ENCODE data around the gene CAMK1D. TPM values are rescaled to one million over a fixed set of nuclear protein-coding genes. Genes with fewer than 3 reads are reported as not detected.
A peak's percentile ranks its signal among the peaks of the same experiment; 100 is the strongest.
"Not testable (repeated sequence)": the region's sequence is repeated elsewhere in the genome, so short reads cannot be mapped to it uniquely, and the experiment has no call there.

Gene CAMK1D
- total RNA-seq, 1 experiment from 2014 or later, result 3.8 TPM

DNA sequence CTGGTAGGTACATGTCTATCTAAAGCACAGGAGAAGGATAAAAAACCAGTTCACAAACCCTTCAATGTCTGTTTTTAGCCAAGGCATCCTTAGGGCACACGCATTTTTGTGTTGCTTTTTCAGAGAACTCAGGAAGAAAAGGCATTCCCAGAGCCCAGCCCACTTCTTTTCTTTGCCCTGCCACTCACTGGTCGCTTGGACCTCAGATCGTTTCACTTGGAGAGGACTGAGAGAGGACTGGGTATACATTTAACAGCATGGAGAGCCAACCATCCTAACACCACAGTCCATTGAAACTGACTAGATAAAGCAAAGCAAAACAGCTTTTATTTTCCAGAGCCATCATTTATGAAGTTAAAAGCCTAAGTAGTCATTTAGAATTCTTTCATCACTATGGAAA, 194.2 kb downstream of the CAMK1D start:
- no peaks in the 10 kb centered on the region for H3K9me3 ChIP-seq (replicated peaks)
- no peaks in the 10 kb centered on the region for H3K36me3 ChIP-seq
- no peaks in the 10 kb centered on the region for H3K4me1 ChIP-seq (replicated peaks)
- H3K27me3 ChIP-seq (replicated peaks), result no peaks in the 10 kb centered on the region
- DNase-seq (ENCODE audit: low read depth in 1 of 2, low spot score in 2 of 2), result peak in 1 of 2 experiments; percentile 0
- H3K27ac ChIP-seq, result no peak overlapping the region
- no peak overlapping the region for H3K4me3 ChIP-seq

DNA sequence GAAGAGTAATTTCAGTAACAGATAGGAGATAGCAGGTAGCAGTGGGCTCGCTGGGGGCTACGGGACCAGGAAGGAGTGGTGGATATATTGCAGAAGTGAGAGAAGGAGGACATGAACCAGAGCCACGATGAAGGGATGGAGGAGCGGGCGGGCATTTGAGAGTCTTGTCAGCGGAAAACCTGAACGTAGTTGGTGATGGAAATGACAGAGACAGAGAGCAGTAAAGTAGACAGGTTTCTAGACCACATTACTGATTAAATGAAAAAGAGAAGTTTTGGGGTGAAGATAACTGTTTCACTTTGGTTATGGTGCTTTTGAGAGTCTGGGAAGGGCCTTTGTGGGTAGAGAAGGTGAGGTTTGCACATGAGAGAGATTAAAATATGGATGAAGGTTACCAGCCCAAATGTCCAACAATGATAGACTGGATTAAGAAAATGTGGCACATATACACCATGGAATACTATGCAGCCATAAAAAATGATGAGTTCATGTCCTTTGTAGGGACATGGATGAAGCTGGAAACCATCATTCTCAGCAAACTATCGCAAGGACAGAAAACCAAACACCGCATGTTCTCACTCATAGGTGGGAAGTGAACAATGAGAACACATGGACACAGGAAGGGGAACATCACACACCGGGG, 196.9 kb downstream of the CAMK1D start:
- H3K4me3 ChIP-seq; H3K36me3 ChIP-seq; H3K4me1 ChIP-seq (replicated peaks); H3K27ac ChIP-seq; DNase-seq (ENCODE audit: low read depth in 1 of 2, low spot score in 2 of 2); H3K27me3 ChIP-seq (replicated peaks); H3K9me3 ChIP-seq (replicated peaks): not testable (repeated sequence)

- H3K27me3 ChIP-seq (replicated peaks), result no peaks in the 10 kb centered on the region
- no peaks in the 10 kb centered on the region for H3K36me3 ChIP-seq
- H3K4me3 ChIP-seq, result no peak overlapping the region
Observed at GRCh38 chr10:12547301-12547771, 198.0 kb downstream of the CAMK1D start.

DNA sequence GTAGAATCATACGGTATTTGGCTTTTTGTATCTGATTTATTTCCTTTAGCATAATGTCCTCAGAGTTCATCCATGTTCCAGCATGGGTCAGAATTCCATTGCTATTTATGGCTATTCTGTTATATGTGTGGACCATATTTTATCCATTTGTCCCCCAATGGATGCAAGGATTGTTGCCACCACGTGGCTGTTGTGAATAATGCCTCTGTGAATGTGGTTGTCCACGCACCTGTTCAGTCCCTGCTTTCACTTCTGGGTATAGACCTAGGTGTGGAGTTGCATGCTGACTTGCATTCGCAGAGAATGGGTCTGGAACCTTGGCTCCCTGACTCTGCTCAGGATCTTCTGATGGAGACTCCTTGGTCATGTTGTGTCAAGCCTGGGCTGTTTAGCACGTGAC, 199.9 kb downstream of the CAMK1D start:
- no peak overlapping the region for H3K4me3 ChIP-seq
- DNase-seq (ENCODE audit: low read depth in 1 of 2, low spot score in 2 of 2), result no peak

More at GRCh38 chr10:12547301-12547771, 198.0 kb downstream of the CAMK1D start:
- no peak overlapping the region for H3K27ac ChIP-seq
- no peaks in the 10 kb centered on the region for H3K4me1 ChIP-seq (replicated peaks)
- no peaks in the 10 kb centered on the region for H3K9me3 ChIP-seq (replicated peaks)
- DNase-seq (ENCODE audit: low read depth in 1 of 2, low spot score in 2 of 2), result no peak

DNA sequence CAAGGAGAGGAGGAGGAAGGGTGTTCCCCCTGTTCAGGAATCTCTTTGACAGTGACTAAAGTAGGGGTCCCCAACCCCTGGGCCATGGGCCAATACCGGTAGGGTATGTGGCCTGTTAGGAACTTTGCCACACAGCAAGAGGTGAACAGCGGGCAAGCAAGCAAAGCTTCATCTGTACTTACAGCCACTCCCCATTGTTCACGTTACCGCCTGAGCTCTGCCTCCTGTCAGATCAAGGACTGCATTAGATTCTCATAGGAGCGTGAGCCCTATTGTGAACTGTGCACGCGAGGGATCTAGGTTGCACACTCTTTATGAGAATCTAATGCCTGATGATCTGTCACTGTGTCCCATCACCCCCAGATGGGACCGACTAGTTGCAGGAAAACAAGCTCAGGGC, 201.6 kb downstream of the CAMK1D start:
- no peak overlapping the region for H3K4me3 ChIP-seq
- no peak overlapping the region for H3K27ac ChIP-seq
- H3K36me3 ChIP-seq, result no peaks in the 10 kb centered on the region
- no peaks in the 10 kb centered on the region for H3K4me1 ChIP-seq (replicated peaks)
- DNase-seq (ENCODE audit: low read depth in 1 of 2, low spot score in 2 of 2), result no peak
- no peaks in the 10 kb centered on the region for H3K27me3 ChIP-seq (replicated peaks)
- no peaks in the 10 kb centered on the region for H3K9me3 ChIP-seq (replicated peaks)

More for the DNA sequence above, 199.9 kb downstream of the CAMK1D start:
- no peaks in the 10 kb centered on the region for H3K9me3 ChIP-seq (replicated peaks)
- no peaks in the 10 kb centered on the region for H3K27me3 ChIP-seq (replicated peaks)
- H3K4me1 ChIP-seq (replicated peaks), result no peaks in the 10 kb centered on the region
- no peak overlapping the region for H3K27ac ChIP-seq
- H3K36me3 ChIP-seq, result no peaks in the 10 kb centered on the region

GRCh38 chr10:12556039-12556438, 206.7 kb downstream of the CAMK1D start:
- Histone ChIP-seq H3K36me3 (no peaks in the 10 kb centered on the region), H3K9me3 (replicated peaks) (no peaks in the 10 kb centered on the region), H3K4me3 (no peak overlapping the region), H3K4me1 (replicated peaks) (no peaks in the 10 kb centered on the region), H3K27me3 (replicated peaks) (no peaks in the 10 kb centered on the region), H3K27ac (no peak overlapping the region)
- no peak for DNase-seq (ENCODE audit: low read depth in 1 of 2, low spot score in 2 of 2)

GRCh38 chr10:12559578-12560178, 210.3 kb downstream of the CAMK1D start:
- no peaks in the 10 kb centered on the region for H3K4me1 ChIP-seq (replicated peaks)
- H3K27ac ChIP-seq, result no peak overlapping the region
- no peaks in the 10 kb centered on the region for H3K36me3 ChIP-seq
- DNase-seq (ENCODE audit: low read depth in 1 of 2, low spot score in 2 of 2), result no peak
- no peak overlapping the region for H3K4me3 ChIP-seq
- no peaks in the 10 kb centered on the region for H3K27me3 ChIP-seq (replicated peaks)
- no peaks in the 10 kb centered on the region for H3K9me3 ChIP-seq (replicated peaks)

DNA sequence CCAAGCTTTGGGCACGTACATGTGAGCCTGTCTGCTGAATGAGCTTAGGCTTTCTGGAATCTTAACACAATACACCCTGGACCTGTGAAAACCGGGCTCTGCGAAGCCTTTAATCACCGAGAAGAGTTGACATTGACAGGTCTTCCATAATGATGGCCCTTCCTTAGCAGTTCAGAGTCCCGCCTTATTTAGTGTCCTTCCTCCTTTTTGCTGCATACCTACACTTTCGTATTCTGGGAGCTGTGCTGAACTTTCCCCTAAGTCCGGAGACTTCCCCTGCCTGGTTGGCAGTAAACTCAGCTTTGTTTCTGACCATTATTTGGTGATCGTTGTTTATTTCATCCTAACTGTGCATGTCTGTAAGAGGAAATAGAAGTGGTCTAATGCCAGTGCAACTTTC, 212.0 kb downstream of the CAMK1D start:
- H3K9me3 ChIP-seq (replicated peaks), result no peaks in the 10 kb centered on the region
- H3K4me3 ChIP-seq, result no peak overlapping the region
- H3K36me3 ChIP-seq, result no peaks in the 10 kb centered on the region
- DNase-seq (ENCODE audit: low read depth in 1 of 2, low spot score in 2 of 2), result no peak
- no peaks in the 10 kb centered on the region for H3K27me3 ChIP-seq (replicated peaks)
- no peaks in the 10 kb centered on the region for H3K4me1 ChIP-seq (replicated peaks)
- H3K27ac ChIP-seq, result no peak overlapping the region

DNA sequence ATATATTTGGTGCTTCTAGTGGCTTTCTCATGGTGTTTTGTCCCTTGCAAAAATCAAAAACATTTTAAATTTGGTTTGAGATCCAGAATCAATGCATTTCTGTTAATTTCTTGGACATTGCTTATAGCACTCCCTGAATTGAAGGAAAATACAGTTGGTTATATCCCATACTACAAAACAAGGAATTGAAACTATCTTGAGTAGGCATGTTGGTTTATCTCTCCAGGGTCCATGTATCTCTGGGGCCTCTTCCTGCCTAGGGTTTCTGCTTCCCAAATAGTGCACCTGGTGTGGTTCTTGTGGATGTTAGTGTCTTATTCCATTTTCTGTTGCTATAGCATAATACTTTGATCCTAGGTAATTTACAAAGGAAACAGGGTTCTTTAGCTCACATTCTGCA, 212.4 kb downstream of the CAMK1D start:
- Histone ChIP-seq H3K27me3 (replicated peaks) (no peaks in the 10 kb centered on the region), H3K36me3 (no peaks in the 10 kb centered on the region), H3K27ac (no peak overlapping the region), H3K9me3 (replicated peaks) (no peaks in the 10 kb centered on the region), H3K4me3 (no peak overlapping the region), H3K4me1 (replicated peaks) (no peaks in the 10 kb centered on the region)
- DNase-seq (ENCODE audit: low read depth in 1 of 2, low spot score in 2 of 2), result no peak

- Histone ChIP-seq H3K27me3 (replicated peaks) (no peaks in the 10 kb centered on the region), H3K4me3 (no peak overlapping the region), H3K9me3 (replicated peaks) (no peaks in the 10 kb centered on the region), H3K27ac (no peak overlapping the region), H3K4me1 (replicated peaks) (no peaks in the 10 kb centered on the region), H3K36me3 (no peaks in the 10 kb centered on the region)
- no peak for DNase-seq (ENCODE audit: low read depth in 1 of 2, low spot score in 2 of 2)
Observed at GRCh38 chr10:12563489-12563888, 214.1 kb downstream of the CAMK1D start.

GRCh38 chr10:12564173-12564572, 214.8 kb downstream of the CAMK1D start:
- Histone ChIP-seq H3K27ac (no peak overlapping the region), H3K9me3 (replicated peaks) (no peaks in the 10 kb centered on the region), H3K27me3 (replicated peaks) (no peaks in the 10 kb centered on the region), H3K4me3 (no peak overlapping the region), H3K4me1 (replicated peaks) (no peaks in the 10 kb centered on the region), H3K36me3 (no peaks in the 10 kb centered on the region)
- no peak for DNase-seq (ENCODE audit: low read depth in 1 of 2, low spot score in 2 of 2)

- Histone ChIP-seq H3K27ac (no peak overlapping the region), H3K36me3 (no peaks in the 10 kb centered on the region), H3K4me1 (replicated peaks) (no peaks in the 10 kb centered on the region), H3K9me3 (replicated peaks) (no peaks in the 10 kb centered on the region), H3K4me3 (no peak overlapping the region), H3K27me3 (replicated peaks) (no peaks in the 10 kb centered on the region)
- DNase-seq (ENCODE audit: low read depth in 1 of 2, low spot score in 2 of 2), result no peak
Observed at GRCh38 chr10:12566161-12567115, 217.1 kb downstream of the CAMK1D start.

DNA sequence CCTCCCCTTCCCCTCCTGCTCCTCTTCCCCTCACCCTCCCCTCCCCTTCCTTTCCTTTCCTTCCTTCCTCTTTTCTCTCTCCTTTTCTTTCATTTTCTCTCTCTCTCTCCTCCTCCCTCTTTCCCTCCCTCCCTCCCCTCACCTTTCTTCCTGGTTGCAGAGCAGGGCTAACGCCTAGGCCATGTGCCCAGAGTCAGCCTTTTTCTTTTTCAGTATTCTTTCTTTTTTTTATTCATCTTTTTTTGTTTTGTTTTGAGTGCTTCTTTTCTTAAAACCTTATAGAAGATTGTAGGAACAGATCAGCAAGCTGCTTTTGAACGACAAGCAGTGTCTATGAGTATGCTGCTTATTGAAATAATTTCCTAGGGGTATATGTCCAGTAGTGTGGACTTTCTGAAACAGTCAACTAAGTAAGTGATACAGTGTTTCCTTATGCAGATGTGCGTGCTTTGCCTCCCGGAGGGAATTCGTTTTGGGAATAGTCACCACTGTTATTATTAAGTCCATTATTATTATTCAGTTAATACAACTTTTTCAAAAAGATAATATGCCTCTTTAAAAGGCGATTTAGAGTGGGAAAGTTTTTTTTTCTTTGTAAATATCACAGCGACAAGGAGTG, 219.2 kb downstream of the CAMK1D start:
- H3K27me3 ChIP-seq (replicated peaks), result no peaks in the 10 kb centered on the region
- H3K36me3 ChIP-seq, result no peaks in the 10 kb centered on the region
- no peaks in the 10 kb centered on the region for H3K4me1 ChIP-seq (replicated peaks)
- H3K27ac ChIP-seq, result no peak overlapping the region
- H3K4me3 ChIP-seq, result no peak overlapping the region
- no peaks in the 10 kb centered on the region for H3K9me3 ChIP-seq (replicated peaks)
- no peak for DNase-seq (ENCODE audit: low read depth in 1 of 2, low spot score in 2 of 2)

All from SJSA1 (cell line).